ENCODE results near the gene CTPS1. TPM values are rescaled to one million over a fixed set of nuclear protein-coding genes. Genes with fewer than 3 reads are reported as not detected.

The CTPS1 gene
- total and polyA plus RNA-seq, 2 experiments from 2014 or later: 31.9 to 44.9 TPM

- no peaks in the 10 kb centered on the region for H4K20me1 ChIP-seq (ENCODE audit: insufficient read depth, poor library complexity, severe bottlenecking)
- H3K9me2 ChIP-seq (replicated peaks; ENCODE audit: insufficient read depth): no peaks in the 10 kb centered on the region
- DNase-seq (ENCODE audit: low spot score): no peak
- no peak overlapping the region for H3K27ac ChIP-seq
- H3K4me2 ChIP-seq: no peak overlapping the region
- WGBS (ENCODE audit: low lambda C conversion rate, missing lambda C conversion rate): 93% methylated on average over 19 of the region's 19 CpGs
- TF ChIP-seq EZH2phosphoT487 (IDR thresholded peaks at IDR 0.05; ENCODE audit: low read depth, severe bottlenecking, unreplicated experiment) (no peak), CTCF (IDR thresholded peaks at IDR 0.05; ENCODE audit: poor library complexity) (no peak), EZH2 (IDR thresholded peaks at IDR 0.05; ENCODE audit: borderline replicate concordance) (no peak)
- no peak overlapping the region for H2AFZ ChIP-seq
- H3K36me3 ChIP-seq (replicated peaks; ENCODE audit: insufficient read depth, low read depth): no peaks in the 10 kb centered on the region
- no peak overlapping the region for H3K4me3 ChIP-seq
- no peaks in the 10 kb centered on the region for H3K79me2 ChIP-seq
- peaks cover 5% of the 10 kb centered on the region for H3K4me1 ChIP-seq (ENCODE audit: insufficient read depth)
- H3K27me3 ChIP-seq: no peaks in the 10 kb centered on the region
- H3K9me3 ChIP-seq (ENCODE audit: low read depth): no peaks in the 10 kb centered on the region
These were observed 27.7 kb downstream of the CTPS1 start for GRCh38 chr1:41006942-41007865.

GRCh38 chr1:41009466-41009865 is 30.0 kb downstream of the CTPS1 start:
- TF ChIP-seq EZH2phosphoT487 (IDR thresholded peaks at IDR 0.05; ENCODE audit: low read depth, severe bottlenecking, unreplicated experiment): no peak
- no peak for TF ChIP-seq EZH2 (IDR thresholded peaks at IDR 0.05; ENCODE audit: borderline replicate concordance)
- TF ChIP-seq CTCF (IDR thresholded peaks at IDR 0.05; ENCODE audit: poor library complexity): no peak
- Histone ChIP-seq H3K9me2 (replicated peaks; ENCODE audit: insufficient read depth) (no peaks in the 10 kb centered on the region), H3K4me1 (ENCODE audit: insufficient read depth) (no peaks in the 10 kb centered on the region), H3K4me2 (no peak overlapping the region), H3K79me2 (no peaks in the 10 kb centered on the region), H4K20me1 (ENCODE audit: insufficient read depth, poor library complexity, severe bottlenecking) (no peaks in the 10 kb centered on the region), H3K4me3 (no peak overlapping the region), H2AFZ (no peak overlapping the region), H3K27ac (no peak overlapping the region), H3K36me3 (replicated peaks; ENCODE audit: insufficient read depth, low read depth) (no peaks in the 10 kb centered on the region), H3K27me3 (no peaks in the 10 kb centered on the region), H3K9me3 (ENCODE audit: low read depth) (no peaks in the 10 kb centered on the region)
- WGBS (ENCODE audit: low lambda C conversion rate, missing lambda C conversion rate): over 99% methylated on average over 8 of the region's 8 CpGs
- no peak for DNase-seq (ENCODE audit: low spot score)

GRCh38 chr1:41010345-41010744 is 30.8 kb downstream of the CTPS1 start:
- TF ChIP-seq EZH2 (IDR thresholded peaks at IDR 0.05; ENCODE audit: borderline replicate concordance): no peak
- TF ChIP-seq EZH2phosphoT487 (IDR thresholded peaks at IDR 0.05; ENCODE audit: low read depth, severe bottlenecking, unreplicated experiment): no peak
- no peak for TF ChIP-seq CTCF (IDR thresholded peaks at IDR 0.05; ENCODE audit: poor library complexity)
- no peaks in the 10 kb centered on the region for H3K9me3 ChIP-seq (ENCODE audit: low read depth)
- H3K27ac ChIP-seq: no peak overlapping the region
- H3K79me2 ChIP-seq: no peaks in the 10 kb centered on the region
- no peak overlapping the region for H3K4me2 ChIP-seq
- no peak overlapping the region for H2AFZ ChIP-seq
- no peak for DNase-seq (ENCODE audit: low spot score)
- no peaks in the 10 kb centered on the region for H4K20me1 ChIP-seq (ENCODE audit: insufficient read depth, poor library complexity, severe bottlenecking)
- no peaks in the 10 kb centered on the region for H3K36me3 ChIP-seq (replicated peaks; ENCODE audit: insufficient read depth, low read depth)
- H3K9me2 ChIP-seq (replicated peaks; ENCODE audit: insufficient read depth): no peaks in the 10 kb centered on the region
- no peaks in the 10 kb centered on the region for H3K27me3 ChIP-seq
- H3K4me3 ChIP-seq: no peak overlapping the region
- WGBS (ENCODE audit: low lambda C conversion rate, missing lambda C conversion rate): 100% methylated on average over 1 of the region's 1 CpG
- no peaks in the 10 kb centered on the region for H3K4me1 ChIP-seq (ENCODE audit: insufficient read depth)

Data from hepatocyte (in vitro differentiated cells).